GM23338 (cell line): Measurements from ENCODE around the gene APOL1. TPM values are rescaled to one million over a fixed set of nuclear protein-coding genes. Genes with fewer than 3 reads are reported as not detected.

Experiments
- ATAC-seq: fragments of 200-7000 bp; cut with Tn5 transposase; 3 replicates; pipeline ENCODE4 v1.9.1; 2020
- DNase-seq: peaks from one replicate; pipeline ENCODE4 v3.0.0-alpha.2; 2015; ENCODE audit warnings: low spot score
- H2AFZ ChIP-seq: fragments of 200-600 bp; sonication (generic); 2 replicates; pipeline ENCODE4 v1.8.0; 2016; ENCODE audit warnings: antibody characterized with exemption, mild to moderate bottlenecking, moderate library complexity
- H3F3A ChIP-seq: fragments of 200-600 bp; sonication (generic); replicated peaks from 2 replicates; pipeline ENCODE4 v1.8.0; 2017; ENCODE audit warnings: antibody characterized with exemption, mixed run types, low read depth
- H3K27ac ChIP-seq: fragments of 200-600 bp; sonication (generic); 2 replicates; pipeline ENCODE4 v1.6.1; 2016; ENCODE audit warnings: low read depth
- H3K27me3 ChIP-seq: fragments of 200-600 bp; sonication (generic); 2 replicates; pipeline ENCODE4 v1.8.0; 2016; ENCODE audit warnings: mild to moderate bottlenecking, mixed run types, moderate library complexity; ENCODE audit not compliant: insufficient read depth
- H3K36me3 ChIP-seq: fragments of 200-600 bp; sonication (generic); 2 replicates; pipeline ENCODE4 v1.8.0; 2016; ENCODE audit warnings: mild to moderate bottlenecking; ENCODE audit not compliant: insufficient read depth
- H3K4me1 ChIP-seq: fragments of 200-600 bp; sonication (generic); 2 replicates; pipeline ENCODE4 v1.8.0; 2016; ENCODE audit warnings: mild to moderate bottlenecking, moderate library complexity; ENCODE audit not compliant: insufficient read depth
- H3K4me2 ChIP-seq: fragments of 200-600 bp; sonication (generic); 2 replicates; pipeline ENCODE4 v1.7.1; 2017; ENCODE audit warnings: mixed run types
- H3K4me3 ChIP-seq: fragments of 200-600 bp; sonication (generic); 2 replicates; pipeline ENCODE4 v1.6.1; 2016; ENCODE audit warnings: mixed run types
- H3K79me2 ChIP-seq: fragments of 200-600 bp; sonication (generic); replicated peaks from 2 replicates; pipeline ENCODE4 v1.8.0; 2017; ENCODE audit warnings: mild to moderate bottlenecking; ENCODE audit not compliant: insufficient read depth
- H3K9me2 ChIP-seq: fragments of 200-600 bp; sonication (generic); 2 replicates; pipeline ENCODE4 v1.8.0; 2017; ENCODE audit not compliant: insufficient read depth
- H4K20me1 ChIP-seq: fragments of 200-600 bp; sonication (generic); replicated peaks from 2 replicates; pipeline ENCODE4 v1.8.0; 2017; ENCODE audit warnings: mild to moderate bottlenecking; ENCODE audit not compliant: insufficient read depth
- H3K27ac Mint-ChIP-seq: 2 replicates; pipeline ENCODE4 v1.8.0; 2020; ENCODE audit warnings: inconsistent platforms, mild to moderate bottlenecking, moderate library complexity, mixed read lengths
- H3K27me3 Mint-ChIP-seq: 3 replicates; pipeline ENCODE4 v1.8.0; 2022; ENCODE audit warnings: low read depth, mild to moderate bottlenecking, moderate library complexity, mixed read lengths, inconsistent platforms; ENCODE audit not compliant: insufficient read depth, poor library complexity
- H3K36me3 Mint-ChIP-seq: 3 replicates; pipeline ENCODE4 v1.8.0; 2021; ENCODE audit warnings: low read depth, mild to moderate bottlenecking, inconsistent platforms, moderate library complexity, mixed read lengths
- H3K4me1 Mint-ChIP-seq: 3 replicates; pipeline ENCODE4 v1.8.0; 2020; ENCODE audit warnings: mild to moderate bottlenecking, inconsistent platforms, mixed read lengths
- H3K4me3 Mint-ChIP-seq: 3 replicates; pipeline ENCODE4 v1.8.0; 2021; ENCODE audit warnings: moderate library complexity, mild to moderate bottlenecking, inconsistent platforms, mixed read lengths
- H3K9me3 Mint-ChIP-seq: 3 replicates; pipeline ENCODE4 v1.8.0; 2020; ENCODE audit warnings: moderate library complexity, mild to moderate bottlenecking, inconsistent platforms, mixed read lengths
- CREB1 ChIP-seq: fragments of 250-450 bp; sonication (Bioruptor Pico); IDR thresholded peaks from 2 replicates; pipeline ENCODE4 v1.5.0; 2020; ENCODE audit warnings: low read depth, mild to moderate bottlenecking, moderate library complexity
- EZH2 ChIP-seq: fragments of 200-600 bp; sonication (generic); IDR thresholded peaks from one replicate; pipeline ENCODE4 v1.8.0; 2017; ENCODE audit warnings: antibody characterized with exemption, mild to moderate bottlenecking, low read depth; ENCODE audit not compliant: unreplicated experiment
- EZH2phosphoT487 ChIP-seq: fragments of 200-600 bp; sonication (generic); IDR thresholded peaks from one replicate; pipeline ENCODE4 v1.8.1; 2018; ENCODE audit warnings: antibody characterized with exemption; ENCODE audit not compliant: unreplicated experiment
- JUNB ChIP-seq: IDR thresholded peaks from one replicate; pipeline ENCODE4 v1.6.1; 2016; ENCODE audit warnings: antibody characterized with exemption; ENCODE audit not compliant: unreplicated experiment
- NANOG ChIP-seq: IDR thresholded peaks from 2 replicates; pipeline ENCODE4 v1.6.1; 2016; ENCODE audit warnings: antibody characterized with exemption, borderline replicate concordance
- POLR2AphosphoS5 ChIP-seq: IDR thresholded peaks from 2 replicates; pipeline ENCODE4 v1.6.1; 2016; ENCODE audit warnings: antibody characterized with exemption, low read depth
- REST ChIP-seq: IDR thresholded peaks from one replicate; pipeline ENCODE4 v1.6.1; 2018; ENCODE audit warnings: antibody characterized with exemption; ENCODE audit not compliant: unreplicated experiment
- STAT1 ChIP-seq: IDR thresholded peaks from one replicate; pipeline ENCODE4 v1.6.1; 2016; ENCODE audit warnings: antibody characterized with exemption; ENCODE audit not compliant: unreplicated experiment
- ZNF114 ChIP-seq: fragments of 250-450 bp; sonication (Bioruptor Pico); IDR thresholded peaks from 2 replicates; pipeline ENCODE4 v1.5.0; 2020; ENCODE audit warnings: mild to moderate bottlenecking, moderate library complexity
- ZNF331 ChIP-seq: fragments of 250-450 bp; sonication (Bioruptor Pico); IDR thresholded peaks from 2 replicates; pipeline ENCODE4 v1.5.0; 2020; ENCODE audit warnings: low read depth, mild to moderate bottlenecking, moderate library complexity
- ZNF462 ChIP-seq: fragments of 250-450 bp; sonication (Bioruptor Pico); IDR thresholded peaks from 2 replicates; pipeline ENCODE4 v1.5.0; 2020; ENCODE audit warnings: mild to moderate bottlenecking, moderate library complexity
- polyA plus RNA-seq: library from polyadenylated mRNA; unstranded; fragments of >200 nt; fragmentation: Nextera tagmentation; extraction: Ambion mirVana; gene quantifications from 2 replicates; pipeline ENCODE4 v1.2.1, GENCODE V29; 2016
- total RNA-seq: library from RNA; depleted of rRNA; stranded (reverse); fragments of >200 nt; shearing (Covaris generic); gene quantifications from 2 replicates; pipeline ENCODE4 v1.2.3, GENCODE V29; 2014
- TF ChIP-seq, protein P1 (sequence below): IDR thresholded peaks from 2 replicates; pipeline ENCODE4 v1.6.1; 2016; ENCODE audit warnings: antibody characterized with exemption
- TF ChIP-seq, protein P2 (sequence below), 2 experiments: fragments of 200-600 bp in 1 of 2; sonication (generic) in 1 of 2; conservative IDR thresholded peaks; 2 replicates each; pipeline versions ENCODE4 v1.5.1 to v1.6.1; 2016 to 2017; ENCODE audit warnings: antibody characterized with exemption in 2 of 2, low read depth in 2 of 2, mild to moderate bottlenecking in 2 of 2, moderate library complexity in 1 of 2

Gene APOL1
- total and polyA plus RNA-seq, 2 experiments from 2014 or later = 0.11 TPM; not detected in 1

- peaks cover 5% of the 10 kb centered on the region; the same call in 2 of the 3 replicates for H3K4me1 Mint-ChIP-seq
- H3K9me2 ChIP-seq = no peaks in the 10 kb centered on the region
- no peaks in the 10 kb centered on the region; the same call in 2 of the 3 replicates for H3K9me3 Mint-ChIP-seq
- H3K36me3 Mint-ChIP-seq = peaks cover 22% of the 10 kb centered on the region
- no peaks in the 10 kb centered on the region for H3K79me2 ChIP-seq
- H3K4me3 Mint-ChIP-seq = no peak overlapping the region
- no peak for TF ChIP-seq EZH2phosphoT487
- TF ChIP-seq POLR2AphosphoS5 = no peak
- no peak for TF ChIP-seq CREB1
- no peak for TF ChIP-seq REST
- TF ChIP-seq ZNF114 (CRISPR knock-in tag) = no peak
- TF ChIP-seq, protein P1, sequence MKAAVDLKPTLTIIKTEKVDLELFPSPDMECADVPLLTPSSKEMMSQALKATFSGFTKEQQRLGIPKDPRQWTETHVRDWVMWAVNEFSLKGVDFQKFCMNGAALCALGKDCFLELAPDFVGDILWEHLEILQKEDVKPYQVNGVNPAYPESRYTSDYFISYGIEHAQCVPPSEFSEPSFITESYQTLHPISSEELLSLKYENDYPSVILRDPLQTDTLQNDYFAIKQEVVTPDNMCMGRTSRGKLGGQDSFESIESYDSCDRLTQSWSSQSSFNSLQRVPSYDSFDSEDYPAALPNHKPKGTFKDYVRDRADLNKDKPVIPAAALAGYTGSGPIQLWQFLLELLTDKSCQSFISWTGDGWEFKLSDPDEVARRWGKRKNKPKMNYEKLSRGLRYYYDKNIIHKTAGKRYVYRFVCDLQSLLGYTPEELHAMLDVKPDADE = no peak
- no peak for TF ChIP-seq JUNB
- TF ChIP-seq ZNF462 (CRISPR knock-in tag) = no peak
- TF ChIP-seq ZNF331 (CRISPR knock-in tag) = no peak
- no peak for TF ChIP-seq EZH2
- no peak for TF ChIP-seq NANOG
- TF ChIP-seq, protein P2, sequence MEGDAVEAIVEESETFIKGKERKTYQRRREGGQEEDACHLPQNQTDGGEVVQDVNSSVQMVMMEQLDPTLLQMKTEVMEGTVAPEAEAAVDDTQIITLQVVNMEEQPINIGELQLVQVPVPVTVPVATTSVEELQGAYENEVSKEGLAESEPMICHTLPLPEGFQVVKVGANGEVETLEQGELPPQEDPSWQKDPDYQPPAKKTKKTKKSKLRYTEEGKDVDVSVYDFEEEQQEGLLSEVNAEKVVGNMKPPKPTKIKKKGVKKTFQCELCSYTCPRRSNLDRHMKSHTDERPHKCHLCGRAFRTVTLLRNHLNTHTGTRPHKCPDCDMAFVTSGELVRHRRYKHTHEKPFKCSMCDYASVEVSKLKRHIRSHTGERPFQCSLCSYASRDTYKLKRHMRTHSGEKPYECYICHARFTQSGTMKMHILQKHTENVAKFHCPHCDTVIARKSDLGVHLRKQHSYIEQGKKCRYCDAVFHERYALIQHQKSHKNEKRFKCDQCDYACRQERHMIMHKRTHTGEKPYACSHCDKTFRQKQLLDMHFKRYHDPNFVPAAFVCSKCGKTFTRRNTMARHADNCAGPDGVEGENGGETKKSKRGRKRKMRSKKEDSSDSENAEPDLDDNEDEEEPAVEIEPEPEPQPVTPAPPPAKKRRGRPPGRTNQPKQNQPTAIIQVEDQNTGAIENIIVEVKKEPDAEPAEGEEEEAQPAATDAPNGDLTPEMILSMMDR (conservative IDR thresholded peaks at IDR 0.05; ENCODE audit: low read depth in 2 of 2) = no peak
- TF ChIP-seq STAT1 = no peak
- no peaks in the 10 kb centered on the region for H3F3A ChIP-seq
- H3K4me3 ChIP-seq = no peak overlapping the region
- no peak overlapping the region for H2AFZ ChIP-seq
- no peak overlapping the region for H3K27ac Mint-ChIP-seq
- H3K27ac ChIP-seq = no peak overlapping the region
- DNase-seq = no peak
- no peaks in the 10 kb centered on the region for H3K36me3 ChIP-seq
- H4K20me1 ChIP-seq = no peaks in the 10 kb centered on the region
- no peaks in the 10 kb centered on the region for H3K27me3 ChIP-seq
- ATAC-seq = no peak
- H3K4me2 ChIP-seq = no peak overlapping the region
- H3K27me3 Mint-ChIP-seq = peaks cover 10% of the 10 kb centered on the region
- peaks cover 3% of the 10 kb centered on the region; the same call in 1 of the 2 replicates for H3K4me1 ChIP-seq
These were observed 29.4 kb upstream of the APOL1 start for GRCh38 chr22:36223504-36223903.
